ENCODE measurements around the gene TLK1.

DNA sequence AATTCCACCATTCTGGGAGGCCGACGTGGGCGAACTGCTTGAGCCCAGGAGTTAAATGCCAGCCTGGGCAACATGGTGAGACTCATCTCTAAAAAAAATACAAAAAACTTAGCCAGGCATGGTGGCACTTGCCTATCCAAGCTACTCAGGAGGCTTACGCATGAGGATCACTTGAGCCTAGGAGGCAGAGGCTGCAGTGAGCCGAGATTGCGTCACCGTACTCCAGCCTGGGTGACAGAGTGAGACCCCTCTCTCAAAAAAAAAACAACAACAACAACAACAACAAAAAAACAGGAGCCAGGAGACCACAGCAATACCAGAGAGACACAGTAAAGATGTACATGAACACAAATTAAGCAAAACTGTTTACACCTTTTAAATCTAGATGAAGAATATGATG lies 52.9 kb downstream of the TLK1 start:
- TF ChIP-seq, protein P1, sequence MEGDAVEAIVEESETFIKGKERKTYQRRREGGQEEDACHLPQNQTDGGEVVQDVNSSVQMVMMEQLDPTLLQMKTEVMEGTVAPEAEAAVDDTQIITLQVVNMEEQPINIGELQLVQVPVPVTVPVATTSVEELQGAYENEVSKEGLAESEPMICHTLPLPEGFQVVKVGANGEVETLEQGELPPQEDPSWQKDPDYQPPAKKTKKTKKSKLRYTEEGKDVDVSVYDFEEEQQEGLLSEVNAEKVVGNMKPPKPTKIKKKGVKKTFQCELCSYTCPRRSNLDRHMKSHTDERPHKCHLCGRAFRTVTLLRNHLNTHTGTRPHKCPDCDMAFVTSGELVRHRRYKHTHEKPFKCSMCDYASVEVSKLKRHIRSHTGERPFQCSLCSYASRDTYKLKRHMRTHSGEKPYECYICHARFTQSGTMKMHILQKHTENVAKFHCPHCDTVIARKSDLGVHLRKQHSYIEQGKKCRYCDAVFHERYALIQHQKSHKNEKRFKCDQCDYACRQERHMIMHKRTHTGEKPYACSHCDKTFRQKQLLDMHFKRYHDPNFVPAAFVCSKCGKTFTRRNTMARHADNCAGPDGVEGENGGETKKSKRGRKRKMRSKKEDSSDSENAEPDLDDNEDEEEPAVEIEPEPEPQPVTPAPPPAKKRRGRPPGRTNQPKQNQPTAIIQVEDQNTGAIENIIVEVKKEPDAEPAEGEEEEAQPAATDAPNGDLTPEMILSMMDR (IDR thresholded peaks at IDR 0.05; ENCODE audit: poor library complexity), result no peak
- TF ChIP-seq EZH2phosphoT487 (IDR thresholded peaks at IDR 0.05; ENCODE audit: low read depth, severe bottlenecking, unreplicated experiment), result no peak
